ENCODE results near the gene SHROOM1.

Gene SHROOM1

DNA sequence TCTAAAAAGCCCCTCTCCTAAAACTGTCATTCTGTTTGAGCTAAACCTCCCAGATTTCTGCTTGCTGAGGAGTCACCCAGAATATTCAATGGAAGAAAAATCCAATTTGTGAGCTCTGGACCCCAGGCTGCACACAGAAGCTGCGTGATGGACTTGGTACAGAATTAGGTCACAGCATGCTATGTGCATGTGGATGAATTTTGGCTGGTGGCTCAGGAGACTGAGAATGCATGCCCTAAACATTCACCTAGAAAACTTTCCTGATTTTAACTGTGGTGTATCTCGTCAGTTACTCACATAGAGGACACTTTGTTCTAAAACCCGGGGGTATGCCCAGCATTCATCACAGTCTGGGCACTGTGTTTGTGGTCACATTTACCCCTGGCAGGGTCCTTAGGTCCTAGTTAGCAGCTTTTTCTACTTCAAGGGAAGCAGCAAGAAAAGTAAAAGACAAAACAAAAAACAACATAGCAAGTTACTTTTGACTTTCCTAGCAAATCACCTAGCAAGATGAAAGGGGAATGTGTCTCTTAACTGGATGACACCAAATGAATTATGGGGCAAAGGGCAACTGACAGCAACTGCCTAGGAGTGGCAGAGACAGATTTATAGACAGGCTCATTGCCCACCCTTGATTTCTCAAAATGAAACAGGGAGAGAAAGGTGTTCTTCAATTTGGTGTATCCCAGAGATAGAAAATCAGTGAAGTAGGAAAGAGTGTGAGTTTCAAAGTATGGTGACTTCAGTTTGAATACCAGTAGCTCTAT, 8.3 kb upstream of the SHROOM1 start:
- ATAC-seq (no peak), DNase-seq (no peak)
- no peak overlapping the region for H3K4me3 Mint-ChIP-seq
- H3K9me3 Mint-ChIP-seq: no peaks in the 10 kb centered on the region
- no peaks in the 10 kb centered on the region for H3K4me1 Mint-ChIP-seq
- no peak overlapping the region for H3K27ac Mint-ChIP-seq
- no peaks in the 10 kb centered on the region for H3K27me3 Mint-ChIP-seq
- H3K36me3 Mint-ChIP-seq (ENCODE audit: low read depth): no peaks in the 10 kb centered on the region

- ATAC-seq (no peak), DNase-seq (no peak)
- no peaks in the 10 kb centered on the region for H3K9me3 Mint-ChIP-seq
- no peak overlapping the region for H3K27ac Mint-ChIP-seq
- peaks cover under 1% of the 10 kb centered on the region for H3K27me3 Mint-ChIP-seq
- no peak overlapping the region for H3K4me3 Mint-ChIP-seq
- H3K36me3 Mint-ChIP-seq (ENCODE audit: low read depth): no peaks in the 10 kb centered on the region
- no peaks in the 10 kb centered on the region for H3K4me1 Mint-ChIP-seq
Observed at GRCh38 chr5:132837868-132838267, 7.4 kb upstream of the SHROOM1 start.

- no peaks in the 10 kb centered on the region for H3K4me1 Mint-ChIP-seq
- H3K27me3 Mint-ChIP-seq: peaks cover 4% of the 10 kb centered on the region
- no peaks in the 10 kb centered on the region for H3K36me3 Mint-ChIP-seq (ENCODE audit: low read depth)
- H3K4me3 Mint-ChIP-seq: no peak overlapping the region
- H3K9me3 Mint-ChIP-seq: no peaks in the 10 kb centered on the region
- H3K27ac Mint-ChIP-seq: no peak overlapping the region
- no peak for ATAC-seq
- DNase-seq: no peak
Observed at GRCh38 chr5:132836852-132837251, 6.4 kb upstream of the SHROOM1 start.

GRCh38 chr5:132834057-132834456, 3.6 kb upstream of the SHROOM1 start:
- peaks cover 23% of the 10 kb centered on the region for H3K27me3 Mint-ChIP-seq
- H3K9me3 Mint-ChIP-seq: no peaks in the 10 kb centered on the region
- no peak overlapping the region for H3K4me3 Mint-ChIP-seq
- ATAC-seq (no peak), DNase-seq (no peak)
- H3K4me1 Mint-ChIP-seq: peaks cover 9% of the 10 kb centered on the region
- no peak overlapping the region for H3K27ac Mint-ChIP-seq
- no peaks in the 10 kb centered on the region for H3K36me3 Mint-ChIP-seq (ENCODE audit: low read depth)

DNA sequence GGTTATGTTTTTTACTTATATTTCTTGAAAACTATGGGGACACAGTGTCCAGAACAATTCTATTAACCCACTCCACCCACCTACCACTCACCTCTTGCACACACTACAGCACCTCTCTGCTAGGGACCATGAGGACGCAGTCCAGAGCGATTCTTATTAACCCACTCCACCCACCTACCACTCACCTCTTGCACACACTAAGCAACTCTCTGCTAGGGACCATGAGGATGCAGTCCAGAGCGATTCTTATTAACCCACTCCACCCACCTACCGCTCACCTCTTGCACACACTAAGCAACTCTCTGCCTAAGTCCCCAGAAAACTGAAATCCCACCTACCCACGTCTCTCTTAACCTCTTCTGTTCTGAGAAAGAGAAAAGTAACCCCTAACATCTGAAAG, 2.2 kb upstream of the SHROOM1 start:
- Mint-ChIP-seq H3K27me3 (peaks cover 36% of the 10 kb centered on the region), H3K4me1 (peaks cover 9% of the 10 kb centered on the region), H3K9me3 (no peaks in the 10 kb centered on the region), H3K36me3 (ENCODE audit: low read depth) (no peaks in the 10 kb centered on the region), H3K4me3 (no peak overlapping the region), H3K27ac (no peak overlapping the region)
- no peak for ATAC-seq
- no peak for DNase-seq

- no peak for ATAC-seq
- H3K36me3 Mint-ChIP-seq (ENCODE audit: low read depth): no peaks in the 10 kb centered on the region
- DNase-seq: no peak
- H3K27me3 Mint-ChIP-seq: peaks cover 49% of the 10 kb centered on the region
- H3K4me1 Mint-ChIP-seq: peaks cover 9% of the 10 kb centered on the region
- H3K4me3 Mint-ChIP-seq: peak overlapping the region; percentile 65
- no peaks in the 10 kb centered on the region for H3K9me3 Mint-ChIP-seq
- H3K27ac Mint-ChIP-seq: no peak overlapping the region
Observed at GRCh38 chr5:132831095-132831860, 831 bp upstream of the SHROOM1 start.

DNA sequence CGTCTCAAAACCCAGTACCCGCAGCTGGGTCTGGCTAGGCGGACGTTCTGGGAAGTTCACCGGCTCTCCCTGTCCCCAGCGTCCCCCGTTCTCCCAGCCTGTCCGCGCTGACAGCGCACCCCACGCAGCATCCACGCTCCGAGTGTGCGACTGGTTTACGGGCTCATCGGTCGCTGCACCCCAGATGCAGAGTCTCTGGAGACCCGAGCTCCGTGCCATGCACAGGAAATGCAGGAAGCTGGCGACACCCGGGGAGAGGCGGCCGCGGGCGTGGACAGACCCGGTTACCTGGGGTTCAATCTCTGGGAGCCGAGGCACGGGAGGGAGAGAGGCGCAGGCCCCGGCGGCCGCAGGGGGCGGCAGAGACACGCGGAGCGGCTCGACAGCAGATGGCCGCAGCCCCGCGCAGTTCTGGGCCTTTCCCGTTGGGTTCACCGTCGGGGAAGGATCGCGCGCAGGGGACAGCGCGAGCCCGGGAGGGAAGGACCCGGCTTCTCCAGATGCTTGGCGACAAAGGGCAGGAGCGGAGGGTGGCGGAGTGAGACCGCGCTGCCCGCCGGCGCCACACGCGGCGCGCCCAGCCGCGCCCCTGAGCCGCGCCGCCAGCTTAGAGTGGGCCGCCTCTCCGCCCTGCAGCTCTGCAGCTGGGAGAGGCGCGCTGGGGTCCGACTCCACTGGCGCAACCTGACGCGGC, 558 bp downstream of the SHROOM1 start:
- no peak overlapping the region for H3K27ac Mint-ChIP-seq
- H3K4me1 Mint-ChIP-seq: peaks cover 9% of the 10 kb centered on the region
- DNase-seq (peak; percentile 78), ATAC-seq (peak; percentile 83)
- no peaks in the 10 kb centered on the region for H3K9me3 Mint-ChIP-seq
- H3K36me3 Mint-ChIP-seq (ENCODE audit: low read depth): no peaks in the 10 kb centered on the region
- H3K27me3 Mint-ChIP-seq: peaks cover 58% of the 10 kb centered on the region
- peak overlapping the region; percentile 81 for H3K4me3 Mint-ChIP-seq

- no peak for DNase-seq
- H3K27ac Mint-ChIP-seq: no peak overlapping the region
- peaks cover 65% of the 10 kb centered on the region for H3K27me3 Mint-ChIP-seq
- H3K4me1 Mint-ChIP-seq: peaks cover 9% of the 10 kb centered on the region
- H3K9me3 Mint-ChIP-seq: no peaks in the 10 kb centered on the region
- no peak for ATAC-seq
- H3K36me3 Mint-ChIP-seq (ENCODE audit: low read depth): no peaks in the 10 kb centered on the region
- peak overlapping the region; percentile 81 for H3K4me3 Mint-ChIP-seq
Observed at GRCh38 chr5:132828846-132829494, 1.5 kb downstream of the SHROOM1 start.

DNA sequence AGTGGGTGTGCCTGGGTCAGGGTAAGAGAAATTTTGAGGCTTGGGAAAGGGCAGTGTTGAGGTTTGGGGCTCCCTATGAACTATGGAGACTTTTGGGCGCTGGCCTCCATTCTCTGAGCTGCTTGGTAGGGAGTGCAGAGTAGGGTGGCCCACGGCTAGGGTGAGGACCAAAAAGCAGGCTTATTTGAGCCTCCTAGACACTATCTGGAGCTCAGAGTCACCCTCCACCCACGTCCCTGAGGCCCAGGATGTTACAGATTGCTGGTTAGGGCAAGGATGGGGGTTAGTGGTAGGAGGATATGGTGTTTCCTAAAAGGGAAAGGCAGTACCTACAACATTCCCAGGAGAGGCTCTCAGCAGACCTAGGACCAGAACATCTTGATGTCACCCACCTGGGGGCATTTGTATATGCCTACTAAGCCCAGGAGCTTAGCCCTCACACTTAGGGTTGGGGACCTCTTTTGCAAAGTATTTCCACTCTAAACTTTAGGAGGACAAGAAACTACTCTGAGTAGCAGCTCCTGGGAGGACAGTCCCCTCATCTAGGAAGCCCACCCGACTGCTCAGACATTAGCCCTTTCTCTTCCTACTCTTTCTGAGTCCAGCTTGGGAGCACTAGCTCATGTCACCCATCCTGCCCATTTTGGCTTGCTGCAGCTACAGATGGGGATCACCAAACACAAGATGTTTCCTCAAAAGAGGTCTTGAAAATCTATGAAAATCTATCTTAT, 2.3 kb downstream of the SHROOM1 start:
- no peaks in the 10 kb centered on the region for H3K36me3 Mint-ChIP-seq (ENCODE audit: low read depth)

GRCh38 chr5:132826424-132827082, 3.9 kb downstream of the SHROOM1 start:
- Mint-ChIP-seq H3K36me3 (ENCODE audit: low read depth) (no peaks in the 10 kb centered on the region), H3K27me3 (peaks cover 72% of the 10 kb centered on the region), H3K4me1 (peaks cover 9% of the 10 kb centered on the region), H3K27ac (no peak overlapping the region), H3K4me3 (no peak overlapping the region), H3K9me3 (no peaks in the 10 kb centered on the region)
- ATAC-seq: no peak
- no peak for DNase-seq

More for the DNA sequence above, 2.3 kb downstream of the SHROOM1 start:
- Mint-ChIP-seq H3K27me3 (peaks cover 72% of the 10 kb centered on the region), H3K27ac (no peak overlapping the region), H3K4me1 (peaks cover 9% of the 10 kb centered on the region), H3K9me3 (no peaks in the 10 kb centered on the region), H3K4me3 (no peak overlapping the region)
- DNase-seq: no peak
- no peak for ATAC-seq

GRCh38 chr5:132825834-132826391, 4.5 kb downstream of the SHROOM1 start:
- no peak for DNase-seq
- no peak overlapping the region for H3K27ac Mint-ChIP-seq
- no peaks in the 10 kb centered on the region for H3K9me3 Mint-ChIP-seq
- peak; percentile 24 for ATAC-seq
- H3K27me3 Mint-ChIP-seq: peaks cover 68% of the 10 kb centered on the region
- H3K4me1 Mint-ChIP-seq: peaks cover 6% of the 10 kb centered on the region
- no peak overlapping the region for H3K4me3 Mint-ChIP-seq
- H3K36me3 Mint-ChIP-seq (ENCODE audit: low read depth): no peaks in the 10 kb centered on the region

GRCh38 chr5:132825033-132825833, 5.2 kb downstream of the SHROOM1 start:
- H3K27me3 Mint-ChIP-seq: peaks cover 70% of the 10 kb centered on the region
- DNase-seq (no peak), ATAC-seq (peak; percentile 2)
- H3K4me1 Mint-ChIP-seq: peaks cover 9% of the 10 kb centered on the region
- H3K4me3 Mint-ChIP-seq: no peak overlapping the region
- no peaks in the 10 kb centered on the region for H3K36me3 Mint-ChIP-seq (ENCODE audit: low read depth)
- no peaks in the 10 kb centered on the region for H3K9me3 Mint-ChIP-seq
- no peak overlapping the region for H3K27ac Mint-ChIP-seq

DNA sequence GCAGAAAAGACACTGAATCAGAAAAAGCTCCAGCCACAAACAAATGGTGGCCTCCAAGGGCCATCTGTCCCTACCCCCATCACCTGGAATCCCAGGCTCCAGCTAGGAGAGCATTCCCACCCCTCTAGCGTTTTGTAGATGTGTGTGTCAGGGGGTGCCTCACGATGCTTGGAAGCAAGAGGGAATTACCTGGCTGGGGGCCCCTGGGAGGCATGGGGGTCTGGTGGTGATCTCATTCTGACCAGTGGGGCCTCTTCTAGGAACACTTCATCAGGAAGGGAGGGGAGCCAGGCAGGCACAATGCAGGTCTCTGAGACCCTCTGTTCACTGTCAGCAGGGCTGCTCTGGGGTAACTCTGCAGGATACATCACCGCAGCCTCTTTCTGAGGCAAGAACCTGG, 6.0 kb downstream of the SHROOM1 start:
- Mint-ChIP-seq H3K4me3 (no peak overlapping the region), H3K36me3 (ENCODE audit: low read depth) (no peaks in the 10 kb centered on the region), H3K27me3 (peaks cover 70% of the 10 kb centered on the region), H3K4me1 (peaks cover 12% of the 10 kb centered on the region), H3K9me3 (no peaks in the 10 kb centered on the region), H3K27ac (no peak overlapping the region)
- DNase-seq (no peak), ATAC-seq (no peak)

Data from activated naive CD8-positive, alpha-beta T cell treated with anti-CD3 and anti-CD28 coated beads, Interleukin-2, amount 50 U/mL, for 24 hours (primary cell).